Upper lobe of right lung (tissue), 1 donor: Measurements from ENCODE around the gene DPY19L3. TPM values are rescaled to one million over a fixed set of nuclear protein-coding genes. Genes with fewer than 3 reads are reported as not detected.

Source experiments
- ATAC-seq: fragments of 200-7000 bp; cut with Tn5 transposase; one replicate; pipeline ENCODE4 v1.9.1; 2020; ENCODE audit warnings: mild to moderate bottlenecking, moderate library complexity
- DNase-seq: peaks from one replicate; pipeline ENCODE4 v3.0.0-alpha.2; 2020
- H3K27ac ChIP-seq: fragments of 200-600 bp; one replicate; pipeline ENCODE4 v1.8.0; 2022
- H3K27me3 ChIP-seq: fragments of 200-600 bp; one replicate; pipeline ENCODE4 v1.8.0; 2022; ENCODE audit warnings: mild to moderate bottlenecking
- H3K36me3 ChIP-seq: fragments of 200-600 bp; one replicate; pipeline ENCODE4 v1.8.0; 2022
- H3K4me1 ChIP-seq: fragments of 200-600 bp; one replicate; pipeline ENCODE4 v1.8.0; 2022
- H3K4me3 ChIP-seq: fragments of 200-600 bp; one replicate; pipeline ENCODE4 v1.8.0; 2022; ENCODE audit warnings: mild to moderate bottlenecking
- H3K9me3 ChIP-seq: fragments of 200-600 bp; one replicate; pipeline ENCODE4 v1.8.0; 2022
- intact Hi-C: fragments of 100-400 bp; cut with DNase I; formaldehyde crosslinking; loops from one replicate; pipeline ENCODE4 v1.11.0; 2022
- total RNA-seq: library from RNA; stranded (reverse); fragmentation: NEBNext Ultra II Directional; extraction: Animal tissue kit (Norgen Biotek cat#: 25700); gene quantifications from one replicate; pipeline ENCODE4 v1.2.1, GENCODE V29; 2021
- TF ChIP-seq, protein P1 (sequence below): fragments of 200-600 bp; IDR thresholded peaks from one replicate; pipeline ENCODE4 v1.8.0; 2022; ENCODE audit warnings: antibody characterized with exemption
- donor health status: DM: no; HTN: yes; CAD: no; lungs with severe emphysema.

DPY19L3 gene
- total RNA-seq, 1 donor from 2014 or later = 36.1 TPM

DNA sequence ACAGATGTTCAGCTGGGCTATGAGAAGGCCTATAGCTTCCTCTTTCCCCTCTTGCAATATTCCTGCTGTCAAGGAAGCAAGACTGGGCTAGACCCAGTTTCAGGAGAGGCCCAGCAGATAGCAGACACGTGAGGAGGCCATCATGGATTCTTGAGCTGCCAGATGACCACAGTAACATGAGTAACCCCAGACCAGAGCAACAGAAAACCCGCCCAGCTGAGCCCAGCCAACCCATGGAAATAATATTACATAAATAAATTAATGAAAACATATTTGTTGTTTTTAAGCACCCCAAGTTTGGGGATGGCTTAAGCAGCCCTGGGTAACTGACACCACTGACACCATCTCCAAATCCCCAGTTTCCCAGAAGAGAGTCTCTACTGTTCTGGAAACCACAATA is 125.2 kb downstream of the DPY19L3 start:
- DNase-seq (no peak), ATAC-seq (no peak)
- Histone ChIP-seq H3K4me3 (no peak overlapping the region), H3K27me3 (peaks cover 4% of the 10 kb centered on the region), H3K36me3 (no peaks in the 10 kb centered on the region), H3K27ac (no peak overlapping the region), H3K9me3 (no peaks in the 10 kb centered on the region), H3K4me1 (no peaks in the 10 kb centered on the region)
- TF ChIP-seq, protein P1, sequence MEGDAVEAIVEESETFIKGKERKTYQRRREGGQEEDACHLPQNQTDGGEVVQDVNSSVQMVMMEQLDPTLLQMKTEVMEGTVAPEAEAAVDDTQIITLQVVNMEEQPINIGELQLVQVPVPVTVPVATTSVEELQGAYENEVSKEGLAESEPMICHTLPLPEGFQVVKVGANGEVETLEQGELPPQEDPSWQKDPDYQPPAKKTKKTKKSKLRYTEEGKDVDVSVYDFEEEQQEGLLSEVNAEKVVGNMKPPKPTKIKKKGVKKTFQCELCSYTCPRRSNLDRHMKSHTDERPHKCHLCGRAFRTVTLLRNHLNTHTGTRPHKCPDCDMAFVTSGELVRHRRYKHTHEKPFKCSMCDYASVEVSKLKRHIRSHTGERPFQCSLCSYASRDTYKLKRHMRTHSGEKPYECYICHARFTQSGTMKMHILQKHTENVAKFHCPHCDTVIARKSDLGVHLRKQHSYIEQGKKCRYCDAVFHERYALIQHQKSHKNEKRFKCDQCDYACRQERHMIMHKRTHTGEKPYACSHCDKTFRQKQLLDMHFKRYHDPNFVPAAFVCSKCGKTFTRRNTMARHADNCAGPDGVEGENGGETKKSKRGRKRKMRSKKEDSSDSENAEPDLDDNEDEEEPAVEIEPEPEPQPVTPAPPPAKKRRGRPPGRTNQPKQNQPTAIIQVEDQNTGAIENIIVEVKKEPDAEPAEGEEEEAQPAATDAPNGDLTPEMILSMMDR = no peak
- intact Hi-C loops = no loop called here

DNA sequence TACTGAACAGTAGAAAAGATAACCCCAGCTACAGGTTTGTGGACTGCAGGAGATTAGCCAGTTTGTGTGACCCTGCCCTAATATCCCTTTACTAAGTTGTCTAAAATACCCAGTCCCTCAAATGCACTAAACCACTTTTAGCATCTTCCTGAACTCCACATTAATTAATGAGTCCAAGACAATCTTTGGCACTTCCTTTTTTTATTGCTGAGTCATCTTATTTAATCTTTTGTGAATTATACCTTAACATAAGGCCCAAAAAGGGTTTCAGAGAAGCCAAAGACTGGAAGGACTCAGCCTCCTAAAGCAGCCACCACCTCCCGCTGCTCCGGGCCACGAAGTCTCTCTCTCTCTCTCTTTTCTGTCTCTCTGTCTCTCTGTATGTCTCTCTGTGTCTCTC is 126.7 kb downstream of the DPY19L3 start:
- Histone ChIP-seq H3K9me3 (no peaks in the 10 kb centered on the region), H3K4me1 (no peaks in the 10 kb centered on the region), H3K36me3 (no peaks in the 10 kb centered on the region), H3K4me3 (no peak overlapping the region), H3K27me3 (peaks cover 4% of the 10 kb centered on the region), H3K27ac (no peak overlapping the region)
- intact Hi-C loops = no loop called here
- TF ChIP-seq, protein P1 = no peak
- DNase-seq (no peak), ATAC-seq (no peak)

Other genes starting within 250 kb of the DPY19L3 start
- gene ZNF507, start 60.2 kb upstream of the DPY19L3 start, total RNA-seq = 22.3 TPM
- 57.7 TPM for gene PDCD5, start 175.4 kb downstream of the DPY19L3 start, total RNA-seq